Glutamatergic neuron (in vitro differentiated cells): ENCODE measurements around the gene IRF4. TPM values are rescaled to one million over a fixed set of nuclear protein-coding genes. Genes with fewer than 3 reads are reported as not detected.

Source experiments
- DNase-seq: peaks from one replicate; pipeline ENCODE4 v3.0.0; 2022
- H3K27ac Mint-ChIP-seq: one replicate; pipeline ENCODE4 v1.8.0; 2020; ENCODE audit warnings: mild to moderate bottlenecking, mixed read lengths, inconsistent platforms; ENCODE audit not compliant: unreplicated experiment
- H3K27me3 Mint-ChIP-seq: one replicate; pipeline ENCODE4 v1.8.0; 2020; ENCODE audit warnings: mild to moderate bottlenecking, moderate library complexity, mixed read lengths, inconsistent platforms; ENCODE audit not compliant: unreplicated experiment
- H3K36me3 Mint-ChIP-seq: one replicate; pipeline ENCODE4 v1.8.0; 2020; ENCODE audit warnings: mild to moderate bottlenecking, mixed read lengths, inconsistent platforms; ENCODE audit not compliant: unreplicated experiment
- H3K4me1 Mint-ChIP-seq: one replicate; pipeline ENCODE4 v1.8.0; 2020; ENCODE audit warnings: mild to moderate bottlenecking, low read depth, mixed read lengths, inconsistent platforms; ENCODE audit not compliant: unreplicated experiment
- H3K4me3 Mint-ChIP-seq: one replicate; pipeline ENCODE4 v1.8.0; 2020; ENCODE audit warnings: mild to moderate bottlenecking, mixed read lengths, inconsistent platforms; ENCODE audit not compliant: unreplicated experiment
- H3K9me3 Mint-ChIP-seq: one replicate; pipeline ENCODE4 v1.8.0; 2020; ENCODE audit warnings: mild to moderate bottlenecking, moderate library complexity, mixed read lengths, inconsistent platforms; ENCODE audit not compliant: unreplicated experiment
- CTCF ChIP-seq: fragments of 200-600 bp; sonication (generic); IDR thresholded peaks from one replicate; pipeline ENCODE4 v1.5.0; 2021; ENCODE audit not compliant: partially characterized antibody, unreplicated experiment
- total RNA-seq: library from RNA; stranded (reverse); fragmentation: NEBNext Ultra II Directional; extraction: Animal tissue kit (Norgen Biotek cat#: 25700); gene quantifications from one replicate; pipeline ENCODE4 v1.2.1, GENCODE V29; 2021; ENCODE audit not compliant: unreplicated experiment

IRF4 gene
- total RNA-seq, 1 donor from 2014 or later: 0.37 TPM

GRCh38 chr6:353642-354614 lies 37.6 kb upstream of the IRF4 start:
- peaks cover 30% of the 10 kb centered on the region for H3K9me3 Mint-ChIP-seq

GRCh38 chr6:354631-355280 lies 36.8 kb upstream of the IRF4 start:
- TF ChIP-seq CTCF: no peak

More at GRCh38 chr6:353642-354614, 37.6 kb upstream of the IRF4 start:
- no peak for TF ChIP-seq CTCF
- Mint-ChIP-seq H3K4me3 (no peak overlapping the region), H3K27me3 (peaks cover 13% of the 10 kb centered on the region), H3K36me3 (peaks cover 4% of the 10 kb centered on the region), H3K4me1 (peaks cover 3% of the 10 kb centered on the region), H3K27ac (no peak overlapping the region)
- DNase-seq: no peak

GRCh38 chr6:355373-356208 lies 36.0 kb upstream of the IRF4 start:
- Mint-ChIP-seq H3K4me1 (peaks cover 3% of the 10 kb centered on the region), H3K36me3 (no peaks in the 10 kb centered on the region), H3K4me3 (no peak overlapping the region), H3K9me3 (peaks cover 22% of the 10 kb centered on the region), H3K27me3 (peaks cover 6% of the 10 kb centered on the region), H3K27ac (no peak overlapping the region)
- DNase-seq: no peak
- no peak for TF ChIP-seq CTCF

More at GRCh38 chr6:354631-355280, 36.8 kb upstream of the IRF4 start:
- no peak for DNase-seq
- H3K4me1 Mint-ChIP-seq: peaks cover 3% of the 10 kb centered on the region
- no peaks in the 10 kb centered on the region for H3K36me3 Mint-ChIP-seq
- peaks cover 10% of the 10 kb centered on the region for H3K27me3 Mint-ChIP-seq
- H3K4me3 Mint-ChIP-seq: no peak overlapping the region
- H3K9me3 Mint-ChIP-seq: peaks cover 25% of the 10 kb centered on the region
- no peak overlapping the region for H3K27ac Mint-ChIP-seq

GRCh38 chr6:356828-357251 lies 34.7 kb upstream of the IRF4 start:
- H3K4me1 Mint-ChIP-seq: peaks cover 3% of the 10 kb centered on the region
- no peak overlapping the region for H3K27ac Mint-ChIP-seq
- DNase-seq: no peak
- peaks cover 10% of the 10 kb centered on the region for H3K27me3 Mint-ChIP-seq
- H3K9me3 Mint-ChIP-seq: peaks cover 23% of the 10 kb centered on the region
- no peak overlapping the region for H3K4me3 Mint-ChIP-seq
- H3K36me3 Mint-ChIP-seq: peaks cover 11% of the 10 kb centered on the region
- TF ChIP-seq CTCF: no peak
